GM21825 (cell line): ENCODE data around the gene IL17B.

Source experiments
- ATAC-seq: cut with Tn5 transposase; IDR thresholded peaks from one replicate; pipeline ENCODE4 v1.9.1; 2021; ENCODE audit warnings: mild to moderate bottlenecking, moderate library complexity; ENCODE audit not compliant: unreplicated experiment

Gene IL17B, protein sequence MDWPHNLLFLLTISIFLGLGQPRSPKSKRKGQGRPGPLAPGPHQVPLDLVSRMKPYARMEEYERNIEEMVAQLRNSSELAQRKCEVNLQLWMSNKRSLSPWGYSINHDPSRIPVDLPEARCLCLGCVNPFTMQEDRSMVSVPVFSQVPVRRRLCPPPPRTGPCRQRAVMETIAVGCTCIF

DNA sequence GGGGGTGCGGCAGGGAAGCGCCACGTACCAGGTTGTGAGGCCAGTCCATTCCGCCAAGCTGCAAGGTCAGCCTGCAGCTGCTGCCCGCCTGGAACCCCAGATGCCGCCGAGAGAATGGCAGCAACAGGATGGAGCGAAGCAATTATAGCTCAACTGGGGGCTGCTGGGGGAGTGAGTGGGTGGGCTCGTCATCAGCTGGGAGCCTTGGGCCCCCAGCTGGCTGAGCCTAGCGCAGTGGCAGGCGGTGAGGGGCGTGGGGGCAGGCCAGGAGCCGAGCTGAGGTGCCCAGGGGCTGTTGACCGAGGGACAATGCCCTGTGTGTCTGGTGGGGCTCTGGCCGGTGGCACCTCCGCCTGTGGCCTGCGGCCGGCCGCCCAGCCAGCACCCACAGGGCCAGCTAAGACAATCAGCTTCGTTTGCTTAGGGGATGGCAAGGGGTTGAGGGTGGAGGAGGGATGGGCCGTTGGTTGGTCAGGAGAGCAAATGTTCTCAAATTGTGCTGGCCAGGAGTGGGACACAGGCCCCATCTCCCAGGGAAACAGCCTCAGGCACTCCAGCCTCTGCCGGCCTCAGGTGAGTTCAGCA is at the start of gene IL17B:
TSS of gene IL17B (minus strand) at position 116 of the 585 bp plus-strand sequence. CDS start at position 49, 67 bp downstream.
- ATAC-seq: no peak

DNA sequence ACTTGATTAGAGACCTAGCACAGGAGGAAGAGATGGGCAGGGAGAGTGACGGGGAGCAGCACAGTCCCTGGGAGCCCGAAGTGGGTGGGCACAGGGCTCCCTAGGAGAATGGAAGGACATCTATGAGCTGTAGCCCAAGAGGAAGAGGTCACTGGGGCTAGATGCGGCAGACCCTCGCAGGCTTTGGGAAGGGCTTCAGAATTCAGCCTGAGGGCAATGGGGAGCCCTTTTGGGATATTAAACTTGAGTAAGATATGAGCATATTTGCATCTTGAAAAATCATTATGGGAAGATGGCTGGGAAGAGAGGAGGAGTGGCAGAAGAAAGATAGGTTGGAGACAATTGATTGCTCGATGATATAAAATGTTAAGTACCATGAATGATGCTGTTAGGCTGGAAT is 48.9 kb upstream of the IL17B start:
- no peak for ATAC-seq

DNA sequence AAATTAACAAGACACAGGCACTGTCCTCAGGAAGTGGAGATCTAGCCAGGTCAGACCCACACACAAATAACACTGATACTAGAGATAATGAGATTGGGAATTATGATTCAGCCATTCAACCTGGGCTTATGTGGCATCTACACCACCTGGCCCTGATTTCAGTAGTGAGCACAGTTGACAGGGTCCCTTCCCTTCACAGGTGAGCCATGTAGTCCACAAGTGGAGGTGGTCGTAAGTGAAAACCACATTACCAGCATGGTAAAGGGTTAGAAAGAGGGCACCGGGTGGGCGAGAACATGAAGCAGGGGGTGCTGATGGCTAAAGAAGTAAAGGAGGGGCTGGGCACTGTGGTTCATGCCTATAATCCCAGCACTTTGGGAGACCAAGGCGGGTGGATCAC is 48.3 kb upstream of the IL17B start:
- ATAC-seq: no peak

DNA sequence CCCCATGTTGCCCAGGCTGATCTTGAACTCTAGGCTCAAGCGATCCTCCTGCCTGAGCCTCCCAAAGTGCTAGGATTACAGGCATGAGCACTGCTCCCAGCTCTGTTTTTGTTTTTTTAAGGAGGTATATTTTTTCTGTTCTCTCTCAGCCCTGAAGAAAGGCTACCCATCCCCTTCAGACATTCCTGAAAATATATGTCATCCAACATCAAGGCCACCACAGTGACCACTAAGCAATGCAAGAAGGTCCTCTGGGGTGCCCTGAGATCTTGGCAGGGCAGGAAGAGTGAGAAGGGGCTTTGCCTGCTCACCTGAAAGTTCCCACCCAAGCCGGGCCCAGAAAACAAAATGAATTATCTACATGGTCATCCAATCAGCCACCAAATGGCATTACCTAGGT is 47.8 kb upstream of the IL17B start:
- no peak for ATAC-seq

DNA sequence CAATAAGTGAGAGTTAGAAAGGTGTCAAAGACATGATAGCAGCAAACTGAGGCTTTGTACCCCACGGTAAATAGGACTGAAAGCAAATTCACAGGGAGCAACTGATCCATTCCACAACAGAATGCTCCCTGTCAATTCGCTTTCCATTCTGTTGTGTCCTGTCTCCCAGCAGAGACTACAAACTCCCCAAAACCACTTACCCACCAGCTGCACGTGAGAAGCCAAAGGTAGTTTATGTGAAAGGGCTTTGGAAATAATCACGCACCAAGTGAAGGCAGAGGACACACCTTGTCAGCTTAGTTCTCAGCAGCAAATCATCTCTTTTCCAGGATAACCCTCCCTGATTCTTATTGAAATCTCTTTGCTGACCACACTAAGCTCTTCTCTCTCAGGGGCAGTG is 46.6 kb upstream of the IL17B start:
- ATAC-seq: no peak

DNA sequence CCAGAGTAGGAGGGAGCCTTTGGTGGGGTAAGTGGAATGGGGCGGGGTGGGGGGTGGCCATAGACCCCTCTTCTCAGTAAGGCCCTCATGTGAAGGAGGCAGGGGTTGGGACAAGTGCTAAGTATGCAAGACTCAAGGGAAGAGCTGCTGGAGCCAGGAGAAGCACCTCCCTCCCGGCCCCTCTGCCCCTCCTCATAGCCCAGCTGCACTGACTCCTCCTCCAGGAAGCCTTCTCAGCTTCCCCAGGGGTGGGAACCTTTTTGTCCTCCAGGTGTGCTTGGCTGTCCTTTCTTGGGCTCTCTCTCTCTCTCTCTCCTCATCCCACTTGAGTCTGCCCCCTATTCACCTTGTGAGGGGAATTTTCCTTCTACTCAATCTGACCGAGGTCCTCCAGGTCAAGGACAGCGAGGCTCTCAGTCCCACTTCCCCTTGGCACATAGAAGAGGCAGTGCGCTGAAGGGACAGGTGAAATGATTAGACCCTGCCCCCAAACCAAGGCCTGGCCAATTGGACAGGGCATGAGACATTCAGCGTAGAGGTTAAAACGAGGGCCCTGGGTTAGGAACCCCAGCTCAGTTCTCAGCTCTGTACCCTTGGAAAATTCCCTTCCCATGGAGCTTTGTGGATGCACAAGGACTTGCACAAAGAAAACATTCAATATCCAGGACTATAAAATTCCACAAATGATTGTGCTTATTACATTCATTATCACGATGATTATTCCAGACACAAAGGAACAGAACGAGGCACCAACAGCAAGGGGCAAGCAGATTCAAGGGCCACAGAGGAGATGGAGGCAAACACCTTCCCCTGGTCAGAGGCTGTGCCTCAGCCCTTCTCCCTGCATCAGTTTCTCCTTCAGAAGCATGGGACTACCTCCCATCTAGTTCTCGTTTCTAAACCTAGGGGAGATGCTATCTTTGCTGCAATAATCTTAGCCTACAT is 45.6 kb upstream of the IL17B start:
- ATAC-seq: no peak

DNA sequence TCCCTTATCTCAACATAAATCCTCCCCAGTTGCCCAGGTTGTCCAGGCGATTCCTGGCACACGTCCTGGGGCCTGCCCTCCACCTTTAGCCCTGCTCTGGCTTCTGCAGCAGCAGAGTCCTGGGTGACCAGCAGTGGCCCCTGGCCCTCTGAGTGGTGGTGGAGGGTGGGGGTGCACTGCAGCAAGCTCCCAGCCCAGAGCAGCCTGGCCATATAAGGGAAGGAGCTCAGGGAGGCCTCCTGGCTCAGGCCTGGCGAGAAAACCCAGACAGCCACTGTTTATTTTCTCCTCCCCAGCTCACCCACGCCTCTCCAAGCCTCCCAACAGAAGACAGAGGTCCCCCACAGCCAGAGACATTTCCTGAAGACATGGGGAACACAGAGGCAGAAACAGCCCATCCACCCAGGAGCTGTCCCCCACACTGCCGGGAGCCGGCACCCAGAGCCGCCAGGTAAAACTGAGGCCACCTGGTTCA is 44.7 kb upstream of the IL17B start:
- no peak for ATAC-seq

DNA sequence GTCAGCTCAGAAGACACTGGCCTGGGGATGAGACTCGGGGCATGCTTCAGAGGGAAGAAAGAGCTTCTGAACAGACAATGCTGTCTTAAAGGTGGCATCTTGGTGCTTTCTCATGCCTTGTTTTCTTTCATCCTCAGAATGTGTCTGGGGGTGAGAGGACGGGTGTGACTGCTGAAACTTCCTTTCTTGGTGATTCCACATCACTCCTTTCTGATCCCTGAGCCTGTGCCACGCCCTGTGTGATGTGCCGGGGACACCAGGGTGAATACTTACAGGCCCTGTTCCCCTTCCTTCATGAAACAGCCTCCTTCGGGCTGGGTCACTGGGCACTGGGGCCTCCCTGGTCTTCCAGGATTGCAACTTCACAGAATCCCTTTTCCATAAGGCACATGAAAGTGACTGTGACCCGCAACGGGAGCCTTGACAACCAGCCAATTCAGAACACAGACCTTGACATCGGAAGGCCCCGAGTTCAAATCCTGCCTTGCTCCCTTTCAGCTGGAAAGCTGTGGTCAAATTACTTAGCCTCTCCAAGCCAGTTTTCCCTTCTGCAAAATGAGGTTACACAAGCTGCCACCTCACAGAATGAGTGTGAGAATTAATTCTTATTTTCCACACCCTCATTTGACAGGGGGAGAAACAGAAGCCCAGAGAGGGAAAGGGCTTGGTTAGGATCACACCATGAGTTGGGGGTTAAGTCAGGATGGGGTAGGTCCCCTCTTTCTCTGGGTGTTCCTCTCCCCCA is 44.1 kb upstream of the IL17B start:
- no peak for ATAC-seq

DNA sequence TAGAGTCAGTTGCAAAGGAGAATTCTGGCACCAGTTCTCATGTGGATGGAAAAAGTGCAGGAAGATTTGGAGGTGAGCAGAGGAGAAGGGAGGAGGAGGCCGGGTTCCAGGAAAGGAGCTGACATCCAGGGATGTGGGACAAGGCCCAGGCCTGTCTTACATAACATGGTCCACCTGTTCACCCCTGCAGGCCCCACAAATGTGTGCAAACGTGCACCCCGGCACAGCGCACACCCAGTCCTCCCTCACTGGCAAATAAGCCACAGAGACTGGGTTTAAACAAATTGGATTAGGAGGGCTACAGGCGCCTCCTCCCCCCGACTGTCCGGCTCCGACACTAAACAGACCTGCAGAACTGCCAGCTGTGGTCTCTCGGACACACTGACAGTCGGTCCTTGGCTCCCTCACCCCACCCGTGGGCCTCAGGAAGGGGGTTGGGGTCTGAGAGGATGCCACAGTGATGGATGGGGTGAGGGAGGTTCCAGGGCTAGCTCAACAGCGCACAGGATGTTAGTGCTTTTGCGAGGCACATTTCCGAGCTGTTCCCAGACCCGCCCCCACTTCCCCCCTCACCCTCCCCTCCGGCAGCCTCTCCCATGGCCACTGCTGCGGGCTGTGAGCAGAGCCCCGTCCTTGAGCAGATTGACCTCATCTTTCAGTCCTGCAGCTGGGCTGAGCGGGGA is 43.4 kb upstream of the IL17B start:
- ATAC-seq: no peak

DNA sequence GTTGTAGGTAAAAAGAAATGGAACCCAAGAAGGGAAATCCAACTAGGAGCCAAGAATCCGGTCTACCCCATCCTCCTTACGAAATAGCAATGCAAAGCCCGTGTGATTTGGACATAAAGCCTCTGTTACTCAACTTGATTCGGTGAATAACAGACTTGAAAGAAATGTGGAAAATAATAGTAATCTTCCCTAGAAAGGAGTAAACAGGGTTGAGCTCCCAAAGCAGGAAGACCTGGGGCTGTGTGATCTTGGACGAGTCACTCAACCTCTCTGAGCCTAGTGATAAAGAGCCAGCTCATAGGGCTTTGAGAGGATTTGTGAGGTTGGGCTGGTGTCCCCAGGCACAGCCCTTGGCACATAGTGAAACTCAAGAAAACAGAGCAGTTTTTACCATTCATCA is 42.7 kb upstream of the IL17B start:
- ATAC-seq: no peak

DNA sequence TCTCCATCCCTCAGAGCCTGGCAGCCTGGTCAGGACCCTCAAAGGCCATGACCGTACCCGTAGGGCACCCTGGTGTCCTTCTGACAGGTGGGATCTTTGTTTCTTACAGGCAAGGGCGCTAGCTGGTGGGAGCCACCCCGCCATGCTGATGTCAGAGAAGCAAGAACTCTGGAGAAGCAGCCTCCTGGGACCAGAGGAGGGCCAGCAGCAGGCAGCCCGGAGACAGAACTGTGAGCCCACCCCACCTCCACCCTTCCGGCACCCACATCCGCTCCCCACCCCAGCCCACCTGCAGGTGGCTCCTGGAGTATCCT is 42.2 kb upstream of the IL17B start:
- ATAC-seq: no peak

DNA sequence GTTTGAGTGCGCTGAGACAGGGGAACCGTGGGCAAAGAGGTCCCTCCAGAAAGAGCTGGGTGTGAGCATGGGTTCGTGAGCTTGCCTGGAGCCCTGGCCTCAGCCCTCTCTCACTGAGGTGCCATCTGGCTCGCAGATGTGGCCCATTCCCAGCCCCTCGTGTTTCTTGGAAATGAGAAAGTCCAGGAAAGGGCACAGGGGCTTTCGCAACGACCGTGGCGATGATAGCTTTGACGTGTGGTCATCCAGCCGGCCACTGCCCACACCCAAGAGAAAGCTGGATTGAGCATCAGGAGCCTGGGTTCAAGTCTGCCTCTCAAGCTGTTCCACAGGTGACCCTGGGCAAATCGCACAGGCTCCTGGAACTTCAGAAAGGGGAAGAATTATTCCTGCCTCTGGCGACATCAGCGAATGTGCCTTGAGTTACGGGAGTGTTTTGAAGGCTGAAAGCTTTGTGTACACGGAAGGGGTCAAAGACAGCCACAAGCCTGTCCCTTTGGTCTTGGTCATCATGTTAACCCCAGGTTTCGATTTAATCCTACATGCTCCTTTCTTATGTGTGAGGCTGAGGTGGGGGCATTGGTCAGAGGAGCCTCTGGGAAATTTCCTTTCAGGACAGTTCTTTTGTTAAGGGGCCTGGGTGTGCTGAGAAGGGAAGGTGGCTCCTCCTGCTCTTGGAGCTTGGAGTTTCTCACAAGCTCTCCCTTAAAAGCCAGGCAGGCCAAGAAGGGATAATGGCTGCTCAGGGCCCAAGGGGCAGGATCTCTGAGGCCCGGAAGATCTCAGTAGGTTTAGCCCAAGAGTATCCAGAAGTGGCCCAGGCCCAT is 41.7 kb upstream of the IL17B start:
- no peak for ATAC-seq

DNA sequence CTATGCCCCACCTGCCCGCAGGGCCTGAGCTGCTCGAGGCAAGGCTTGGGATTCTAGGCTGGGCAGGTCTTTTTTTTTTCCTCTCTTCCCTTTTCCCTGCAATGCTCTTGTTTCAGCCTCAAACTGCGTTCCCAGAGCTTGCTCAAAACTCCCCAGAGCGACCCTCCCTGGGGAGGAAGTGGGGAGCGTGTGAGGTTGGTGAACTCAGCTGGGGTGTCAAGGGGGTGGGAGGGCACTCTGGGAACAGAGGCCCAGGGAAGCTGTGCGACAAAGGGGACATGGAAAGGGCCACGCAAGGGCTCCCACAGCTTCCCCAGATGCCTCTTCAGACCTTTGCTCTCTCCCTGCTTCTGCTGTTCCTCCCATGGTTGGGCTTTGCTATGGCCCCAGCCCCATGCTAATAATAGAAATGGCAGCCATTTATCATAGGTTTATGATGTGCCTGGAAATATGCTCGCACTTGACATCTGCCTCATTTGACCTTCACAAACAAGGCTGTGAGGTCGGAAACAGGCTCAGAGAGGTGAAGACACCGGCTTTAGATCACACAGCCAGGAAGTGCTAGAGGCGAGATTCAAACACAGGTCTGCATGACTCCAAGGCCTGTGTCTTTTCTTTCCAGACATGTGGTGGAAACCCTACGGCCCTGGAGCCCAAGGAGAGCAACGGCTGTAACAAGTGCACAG is 40.9 kb upstream of the IL17B start:
- ATAC-seq: no peak

DNA sequence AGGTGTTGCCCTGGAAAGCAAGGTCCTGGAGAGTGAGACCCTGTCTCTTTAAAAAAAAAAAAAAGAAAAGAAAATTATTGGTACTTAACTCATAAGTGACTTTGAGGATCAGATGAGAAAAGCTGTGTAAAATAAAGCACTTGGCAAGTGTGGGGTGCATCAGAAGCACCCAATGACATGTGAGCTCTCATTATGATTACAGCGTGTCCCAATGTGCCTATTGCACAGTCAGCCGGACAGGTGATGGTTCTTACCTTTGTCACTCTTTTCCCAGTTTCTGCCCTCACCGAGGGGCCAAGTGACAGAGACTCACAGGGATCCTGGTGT is 40.4 kb upstream of the IL17B start:
- ATAC-seq: no peak

DNA sequence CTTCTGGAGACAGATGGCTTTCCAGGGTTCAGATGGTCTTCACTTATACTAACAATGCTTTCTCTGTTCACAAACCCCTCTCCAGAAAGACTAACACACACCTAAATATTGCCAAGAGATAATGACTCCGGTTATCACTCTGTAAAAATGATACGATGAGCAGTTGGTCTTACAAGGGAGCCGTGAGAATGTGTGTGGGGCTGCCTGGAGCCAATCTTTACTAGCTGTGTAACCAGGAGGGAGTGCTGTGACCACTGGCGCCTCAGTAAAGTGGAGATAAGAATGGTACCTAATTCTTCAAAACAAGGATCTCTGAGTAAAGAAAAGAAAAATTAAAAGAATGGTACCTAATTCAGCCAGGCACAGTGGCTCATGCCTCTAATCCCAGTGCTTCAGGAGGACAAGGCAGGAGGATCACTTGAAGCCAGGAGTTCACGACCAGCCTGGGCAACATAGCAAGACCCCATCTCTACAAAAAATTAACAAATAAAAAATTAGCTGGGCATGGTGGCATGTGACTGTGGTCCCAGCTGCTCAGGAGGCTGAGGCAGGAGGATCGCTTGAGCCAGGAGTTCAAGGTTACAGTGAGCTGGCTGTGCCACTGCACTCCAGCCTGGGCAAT is 39.9 kb upstream of the IL17B start:
- ATAC-seq: no peak

DNA sequence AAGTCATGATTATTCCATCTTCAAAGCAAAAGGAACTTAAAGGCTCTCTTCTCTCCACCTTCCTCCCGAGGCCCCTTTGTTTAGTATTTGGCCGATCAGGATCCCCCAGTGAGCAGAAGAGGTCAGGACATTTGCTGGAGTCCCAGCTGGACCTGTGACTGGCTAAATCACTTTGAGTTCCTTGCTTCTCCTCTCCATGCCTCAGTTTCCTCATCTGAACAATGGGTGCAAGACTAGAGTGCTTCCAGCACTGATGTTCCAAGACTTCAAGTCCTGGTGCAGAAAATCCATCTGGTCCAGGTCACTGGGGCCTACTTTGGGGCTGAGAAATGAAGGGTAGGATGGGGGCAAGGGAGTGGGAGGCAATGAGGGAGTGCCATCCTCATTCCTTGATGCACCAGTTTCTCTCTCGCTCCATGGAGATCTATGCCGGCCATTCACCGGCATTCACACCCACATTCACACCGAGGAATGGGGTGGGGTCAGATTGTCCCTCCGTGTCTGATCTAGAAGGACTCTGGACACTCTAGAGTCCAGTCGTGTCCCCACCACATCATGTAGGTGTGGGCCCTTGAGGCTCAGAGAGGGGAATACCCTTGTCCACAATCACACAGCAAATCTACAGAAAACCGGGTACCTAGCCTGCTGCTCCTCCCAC is 38.7 kb upstream of the IL17B start:
- ATAC-seq: no peak

DNA sequence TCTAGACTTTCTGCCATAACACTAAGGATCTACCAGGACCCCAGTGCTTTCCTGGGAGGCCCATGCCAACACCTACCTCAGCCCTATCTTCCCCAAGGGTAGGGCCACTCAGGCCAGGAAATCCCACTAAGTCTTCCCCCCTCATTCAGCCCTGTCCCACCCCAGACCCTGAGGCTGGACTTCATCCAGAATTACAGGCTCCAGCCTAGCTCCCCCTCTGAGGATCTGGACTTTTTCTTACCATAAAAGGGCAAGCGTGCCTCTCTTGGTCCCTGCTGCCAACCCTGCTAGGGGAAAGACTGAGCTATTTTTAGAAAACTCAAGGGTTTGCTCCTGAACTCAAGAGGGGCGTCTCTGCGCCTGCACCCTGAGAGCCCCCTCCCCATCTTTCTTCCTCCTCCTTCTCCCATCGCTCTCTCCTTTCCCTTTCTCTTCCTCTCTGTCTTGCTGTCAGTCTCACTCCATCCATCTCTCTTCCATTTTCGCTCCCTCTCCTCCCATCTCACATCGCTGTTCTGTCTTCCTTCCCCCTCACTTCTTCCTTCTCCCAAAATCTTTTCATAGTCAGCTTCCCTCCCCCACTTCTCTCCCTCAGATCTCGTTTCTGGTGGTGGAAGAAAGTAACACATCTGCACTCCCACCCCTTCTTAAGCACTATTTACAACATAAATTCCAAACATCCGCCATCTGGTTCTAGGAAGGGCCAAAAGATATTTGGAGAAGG is 38.1 kb upstream of the IL17B start:
- ATAC-seq: no peak
